NOMO-1 treated with dmso at 0.1 percent for 144 hours (cell line): ENCODE data around the gene C20orf204.

Experiments
- DNase-seq: peaks from one replicate; lab custom pipeline; 2025; ENCODE audit not compliant: unreplicated experiment; lab: John Stamatoyannopoulos, UW

C20orf204 gene

DNA sequence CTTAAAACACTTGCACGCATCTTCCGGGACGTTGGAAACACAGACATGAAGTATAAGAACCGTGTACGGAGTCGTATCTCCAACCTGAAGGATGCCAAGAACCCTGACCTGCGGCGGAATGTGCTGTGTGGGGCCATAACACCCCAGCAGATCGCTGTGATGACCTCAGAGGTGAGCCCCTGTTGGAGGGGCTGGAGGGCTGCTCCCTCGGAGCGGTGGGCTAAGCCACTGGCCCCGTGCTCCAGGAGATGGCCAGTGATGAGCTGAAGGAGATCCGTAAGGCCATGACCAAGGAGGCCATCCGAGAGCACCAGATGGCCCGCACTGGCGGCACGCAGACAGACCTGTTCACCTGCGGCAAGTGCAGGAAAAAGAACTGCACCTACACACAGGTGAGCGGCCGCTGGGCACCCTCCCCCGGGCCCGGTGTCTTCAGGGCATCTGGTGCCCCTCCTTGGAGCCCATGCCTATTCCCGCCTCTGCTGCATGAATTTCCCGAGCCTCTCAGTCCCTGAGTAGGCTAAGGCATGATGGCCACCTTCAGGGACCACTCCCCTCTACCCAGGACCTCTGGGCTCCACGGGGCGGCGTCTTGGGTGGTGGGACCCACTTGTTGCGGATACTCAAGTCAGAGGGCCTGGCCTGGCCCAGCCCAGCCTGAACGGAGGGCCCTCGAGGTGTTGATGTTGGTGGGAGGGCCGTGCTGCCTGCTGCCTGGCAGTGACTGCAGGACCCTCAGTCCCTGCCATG is 34.4 kb downstream of the C20orf204 start:
- no peak for DNase-seq

DNA sequence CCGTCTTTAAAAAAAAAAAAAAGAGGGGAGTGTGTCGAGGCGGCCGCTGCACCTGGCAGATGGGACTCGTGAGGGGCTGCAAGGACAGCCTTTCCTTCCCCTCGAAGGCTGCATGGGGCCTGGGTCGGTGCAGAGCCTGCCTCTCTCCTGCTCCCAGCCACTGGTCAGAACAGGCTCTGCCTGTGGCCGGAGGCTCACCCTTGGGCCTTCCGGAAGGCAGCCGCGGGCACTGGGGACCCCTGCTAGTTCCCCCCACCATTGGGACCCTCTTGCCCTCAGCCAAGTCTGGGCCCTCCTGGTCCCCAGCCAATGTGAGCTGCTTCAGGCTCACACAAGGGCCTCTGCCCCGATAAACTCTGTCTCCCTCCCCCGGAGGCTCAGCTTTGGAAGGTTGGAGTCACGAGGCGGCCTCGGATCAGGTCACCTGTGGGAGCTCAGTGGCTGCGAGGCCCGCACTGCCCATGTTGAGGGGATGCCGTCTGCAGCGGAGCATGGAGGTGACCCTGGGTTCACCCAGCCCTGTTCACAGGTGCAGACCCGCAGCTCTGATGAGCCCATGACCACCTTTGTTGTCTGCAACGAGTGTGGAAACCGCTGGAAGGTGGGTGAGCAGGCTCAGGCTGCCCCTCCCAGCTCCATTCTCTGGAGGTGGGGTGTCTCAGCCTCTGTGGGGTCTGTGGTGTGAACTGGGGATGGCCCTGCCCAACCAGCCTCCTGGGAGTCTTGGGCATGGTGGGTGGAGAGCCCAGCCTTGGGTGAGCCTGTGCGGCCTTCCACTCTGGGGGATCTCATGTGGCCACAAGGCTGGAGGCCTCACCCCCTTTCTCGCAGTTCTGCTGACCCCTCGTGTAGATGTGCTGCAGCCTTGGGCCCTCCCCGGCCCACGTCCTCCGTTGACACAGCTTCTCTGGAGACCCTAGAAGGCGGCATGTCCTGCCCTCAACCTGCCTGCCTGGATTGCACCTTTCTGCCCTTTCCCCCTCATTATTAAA is 35.7 kb downstream of the C20orf204 start:
- no peak for DNase-seq

DNA sequence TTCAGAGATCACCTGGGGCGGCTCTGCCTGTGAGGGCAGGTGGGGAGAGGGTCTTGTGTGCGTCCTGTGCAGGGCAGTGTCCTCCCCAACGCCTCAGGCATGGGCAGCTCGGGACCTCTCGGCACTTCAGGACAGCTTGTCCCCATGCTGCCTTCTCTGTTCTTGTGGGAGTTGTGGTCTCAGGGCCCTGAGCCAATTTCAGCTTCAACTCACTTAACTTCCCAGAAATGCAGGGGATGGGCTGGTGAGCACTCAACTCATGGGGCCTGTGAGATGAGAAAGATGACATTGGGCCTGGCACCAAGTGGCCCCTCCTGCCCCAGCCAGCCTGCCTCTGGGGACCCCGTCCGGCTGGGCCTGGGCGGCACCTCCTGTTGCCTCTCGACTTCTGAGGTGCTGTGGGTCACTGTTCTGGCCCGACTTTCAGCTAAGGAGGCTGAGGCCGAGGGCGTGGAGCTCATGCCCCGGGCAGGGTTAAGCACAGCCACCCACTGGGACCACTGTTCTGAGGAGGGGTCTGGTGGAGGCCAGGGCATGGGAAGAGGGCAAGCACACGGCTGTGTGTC is 36.6 kb downstream of the C20orf204 start:
- DNase-seq = no peak

DNA sequence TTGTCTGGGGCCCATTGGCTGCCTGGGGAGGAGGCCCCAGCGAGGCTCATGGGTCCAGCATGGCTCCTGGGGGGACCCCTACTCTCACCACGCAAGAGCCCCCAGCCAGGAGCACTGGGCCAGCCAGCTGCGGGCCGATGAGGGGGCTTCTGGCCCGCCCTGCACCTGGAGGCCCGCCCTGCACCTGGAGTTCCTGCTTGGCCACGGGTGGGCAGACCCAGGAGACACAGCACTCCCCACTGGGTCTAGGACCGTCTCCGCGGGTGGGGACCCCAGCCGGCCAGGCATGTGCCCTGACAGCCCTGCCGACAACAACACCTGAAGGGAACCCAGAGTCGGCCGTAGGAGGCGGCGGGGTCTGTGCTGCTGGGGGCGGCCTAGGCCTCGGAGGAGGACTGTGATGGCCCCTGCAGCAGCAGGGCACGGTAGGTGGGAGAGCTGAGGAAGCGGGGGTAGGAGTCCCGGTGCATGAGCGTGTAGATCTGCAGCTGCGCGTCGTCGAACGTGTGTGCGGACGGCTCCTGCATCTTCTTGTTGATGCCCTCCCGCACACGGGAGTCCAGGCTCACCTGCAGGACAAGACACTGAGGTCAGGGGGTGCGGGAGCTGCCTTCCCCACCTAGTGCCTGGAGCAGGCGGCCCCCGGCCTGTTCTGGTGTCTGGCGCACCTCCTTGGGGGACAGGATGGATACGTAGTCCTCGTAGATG is 37.6 kb downstream of the C20orf204 start:
- no peak for DNase-seq

DNA sequence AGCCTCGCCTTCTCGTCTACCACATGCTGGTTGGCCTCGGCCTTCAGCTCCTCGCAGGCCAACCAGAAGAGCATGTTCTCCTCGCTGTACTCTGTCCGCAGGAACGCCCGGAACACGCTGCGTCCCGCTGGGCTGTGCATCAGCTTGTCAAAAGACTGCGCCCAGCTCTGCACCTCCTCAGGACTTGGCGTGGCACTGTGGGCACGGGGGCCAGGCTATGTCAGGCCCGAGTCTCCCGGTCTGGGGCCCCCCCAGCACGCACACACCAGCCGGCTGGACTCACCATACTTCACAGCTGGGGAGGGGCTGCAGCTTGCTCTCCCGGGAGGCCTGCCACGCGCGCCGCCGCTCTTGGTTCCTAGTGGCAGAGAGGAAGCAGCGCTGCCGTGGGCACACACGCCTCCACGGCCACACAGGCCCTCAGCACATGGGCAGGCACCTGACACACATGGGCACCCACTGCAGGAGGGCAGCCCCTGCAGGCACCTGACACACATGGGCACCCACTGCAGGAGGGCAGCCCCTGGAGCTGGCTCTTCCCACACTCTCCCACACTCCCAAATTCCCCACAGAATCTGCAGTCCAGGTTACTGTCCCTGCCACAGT is 38.3 kb downstream of the C20orf204 start:
- no peak for DNase-seq

DNA sequence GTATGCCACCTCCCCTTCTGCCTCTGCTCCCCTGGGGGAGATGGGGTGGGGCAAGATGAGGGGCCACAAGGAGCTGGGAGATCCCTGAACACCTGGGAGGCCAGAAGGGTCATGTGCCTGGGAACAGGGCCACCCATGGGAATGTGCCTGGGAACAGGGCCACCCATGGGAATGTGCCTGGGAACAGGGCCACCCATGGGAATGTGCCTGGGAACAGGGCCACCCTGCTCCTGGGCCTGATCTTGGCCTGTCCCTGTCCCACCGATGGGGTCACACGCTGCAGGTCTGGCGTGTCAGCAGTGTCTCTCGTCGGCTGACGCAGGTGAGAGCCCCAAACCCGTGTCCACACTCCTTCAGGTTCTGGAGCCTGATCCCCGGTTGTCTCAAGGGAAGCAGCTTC is 39.0 kb downstream of the C20orf204 start:
- no peak for DNase-seq

DNA sequence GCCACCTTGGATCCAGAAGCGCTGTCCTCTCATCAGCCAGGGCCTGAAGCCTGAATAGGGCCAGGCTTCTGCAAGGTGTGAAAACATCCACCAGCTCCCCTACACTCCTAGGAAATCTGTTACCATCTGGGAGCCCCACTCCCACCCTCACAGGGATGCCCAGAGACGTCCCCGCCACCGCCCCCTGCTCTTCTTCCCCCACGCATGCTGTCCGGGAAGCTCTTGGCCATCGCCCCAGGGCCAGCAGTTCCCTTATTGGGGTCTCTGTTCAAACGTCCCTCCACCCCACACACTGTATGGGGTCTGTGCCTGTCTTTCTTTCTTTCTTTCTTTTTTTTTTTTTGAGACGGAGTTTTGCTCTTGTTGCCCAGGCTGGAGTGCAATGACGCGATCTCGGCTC is 39.6 kb downstream of the C20orf204 start:
- no peak for DNase-seq

DNA sequence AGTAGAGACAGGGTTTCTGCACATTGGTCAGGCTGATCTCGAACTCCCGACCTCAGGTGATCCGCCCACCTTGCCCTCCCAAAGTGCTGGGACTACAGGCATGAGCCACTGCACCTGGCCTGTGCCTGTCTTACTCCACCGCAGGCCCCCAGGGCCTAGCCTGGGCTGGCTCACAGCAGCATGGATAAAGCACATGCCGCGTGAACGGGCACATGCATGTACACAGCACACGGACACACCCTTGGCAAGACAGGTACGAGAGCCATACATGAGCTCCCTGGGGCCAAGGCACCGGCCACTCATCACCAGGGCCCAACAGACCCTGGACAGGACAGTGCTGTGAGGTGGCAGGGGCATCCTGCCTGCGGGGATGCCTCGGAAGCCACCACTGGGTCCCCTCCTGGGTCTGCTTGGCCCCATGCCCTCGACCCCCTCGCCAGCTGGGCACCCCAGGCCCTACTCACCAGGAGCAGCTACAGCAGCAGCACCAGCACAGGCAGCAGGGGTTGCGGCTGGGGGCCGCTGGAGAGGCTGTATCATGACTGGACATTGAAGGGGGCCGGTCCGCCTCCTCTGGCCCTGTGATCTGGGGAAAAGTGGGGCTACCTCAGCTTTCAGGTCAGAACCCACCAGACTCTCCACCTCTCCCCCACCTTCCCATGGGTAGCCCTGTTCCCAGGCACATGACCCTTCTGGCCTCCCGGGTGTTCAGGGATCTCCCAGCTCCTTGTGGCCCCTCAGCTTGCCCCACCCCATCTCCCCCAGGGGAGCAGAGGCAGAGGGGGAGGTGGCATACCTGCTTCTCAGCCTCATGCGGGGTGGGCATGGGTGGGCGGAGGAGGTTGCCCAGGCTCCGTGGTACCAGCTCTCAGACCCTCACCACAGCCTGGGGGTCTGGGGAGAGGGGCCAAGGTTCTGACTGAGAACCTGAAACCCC is 40.3 kb downstream of the C20orf204 start:
- no peak for DNase-seq

DNA sequence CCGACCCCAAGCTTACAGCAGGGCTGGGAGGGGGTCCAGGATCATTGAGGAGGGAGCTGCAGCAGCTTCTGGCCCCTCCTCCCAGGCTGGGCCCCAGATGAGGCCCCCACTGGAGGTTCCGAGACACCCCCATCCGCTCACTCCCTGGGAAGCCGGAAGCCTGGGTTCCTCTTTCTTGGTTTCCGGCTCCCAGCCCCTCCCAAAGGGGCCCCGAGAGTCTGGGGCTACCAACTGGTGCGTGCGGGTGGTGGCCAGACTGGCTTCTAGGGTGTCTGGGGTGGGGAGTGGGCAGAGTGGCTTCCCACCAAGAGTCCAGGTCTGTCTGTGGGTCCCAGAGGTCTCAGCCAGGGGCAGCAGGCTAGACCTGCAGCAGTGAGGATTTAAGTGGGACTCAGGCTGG is 41.1 kb downstream of the C20orf204 start:
- DNase-seq = peak; percentile 85

DNA sequence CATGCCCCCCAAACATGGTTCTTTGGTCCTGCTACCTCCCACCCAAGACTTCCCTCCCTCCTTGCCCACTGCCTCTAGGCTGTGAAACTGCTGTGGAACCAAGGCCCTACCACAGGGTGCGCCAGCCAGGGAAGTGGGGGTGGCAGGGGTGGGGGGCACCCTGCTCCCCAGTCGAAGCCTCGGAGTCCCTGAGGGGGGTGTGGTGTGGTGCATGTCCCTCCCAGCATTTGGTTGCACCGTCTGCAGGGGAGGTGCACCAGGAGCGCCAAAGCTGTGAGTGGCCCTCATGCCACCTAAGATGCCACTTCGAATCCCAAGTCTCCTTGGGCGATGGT is 41.5 kb downstream of the C20orf204 start:
- DNase-seq = no peak

DNA sequence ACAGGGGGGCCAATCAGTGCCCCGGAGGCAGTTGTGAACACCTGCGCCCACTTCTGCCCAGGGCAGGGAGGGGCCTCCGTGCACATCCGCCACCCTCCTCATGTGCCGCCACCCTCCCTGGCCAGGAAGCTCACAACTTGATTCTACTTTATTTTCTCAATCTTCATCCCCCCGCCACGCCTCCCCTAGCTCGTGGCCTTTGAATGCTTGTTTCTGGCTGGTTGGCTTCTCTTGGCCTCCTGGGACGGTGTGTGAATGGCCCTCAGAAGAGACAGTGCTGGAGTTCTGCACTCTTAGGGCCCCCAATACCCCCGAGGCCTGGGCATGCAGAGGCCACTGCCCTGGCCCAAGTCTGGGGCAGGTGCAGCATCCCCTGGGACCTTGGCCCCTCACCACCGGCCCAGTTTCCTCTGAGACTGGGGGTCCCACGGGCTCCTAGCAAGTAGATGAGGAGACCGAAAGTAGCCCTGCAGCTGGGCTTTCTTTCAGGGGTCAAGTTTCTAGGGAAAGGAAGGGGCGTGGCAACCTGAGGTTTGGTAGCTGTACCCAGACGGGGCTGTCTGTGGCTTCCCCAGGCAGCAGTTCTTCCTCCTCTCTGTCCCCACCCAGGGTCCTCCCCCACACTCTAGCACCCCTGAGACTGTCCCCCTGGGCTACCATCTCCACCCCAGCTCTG is 42.0 kb downstream of the C20orf204 start:
- peak; percentile 48 for DNase-seq

DNA sequence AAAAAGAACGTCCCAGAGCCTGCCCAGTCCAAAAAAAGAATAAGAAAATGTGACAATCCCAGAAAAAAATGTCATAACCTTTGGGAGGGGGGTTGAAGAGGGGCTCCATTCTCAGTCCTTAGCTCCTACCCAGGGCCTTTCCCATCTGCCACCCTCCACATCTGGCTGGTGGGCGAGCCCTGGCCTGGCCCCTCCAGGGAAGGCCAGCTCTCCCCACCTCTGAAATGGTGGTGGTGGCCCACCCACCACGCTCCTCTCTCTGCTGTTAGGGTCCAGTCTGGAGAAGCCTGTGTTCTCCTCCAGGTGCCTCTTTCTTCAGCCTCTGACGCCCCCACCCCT is 42.9 kb downstream of the C20orf204 start:
- no peak for DNase-seq

DNA sequence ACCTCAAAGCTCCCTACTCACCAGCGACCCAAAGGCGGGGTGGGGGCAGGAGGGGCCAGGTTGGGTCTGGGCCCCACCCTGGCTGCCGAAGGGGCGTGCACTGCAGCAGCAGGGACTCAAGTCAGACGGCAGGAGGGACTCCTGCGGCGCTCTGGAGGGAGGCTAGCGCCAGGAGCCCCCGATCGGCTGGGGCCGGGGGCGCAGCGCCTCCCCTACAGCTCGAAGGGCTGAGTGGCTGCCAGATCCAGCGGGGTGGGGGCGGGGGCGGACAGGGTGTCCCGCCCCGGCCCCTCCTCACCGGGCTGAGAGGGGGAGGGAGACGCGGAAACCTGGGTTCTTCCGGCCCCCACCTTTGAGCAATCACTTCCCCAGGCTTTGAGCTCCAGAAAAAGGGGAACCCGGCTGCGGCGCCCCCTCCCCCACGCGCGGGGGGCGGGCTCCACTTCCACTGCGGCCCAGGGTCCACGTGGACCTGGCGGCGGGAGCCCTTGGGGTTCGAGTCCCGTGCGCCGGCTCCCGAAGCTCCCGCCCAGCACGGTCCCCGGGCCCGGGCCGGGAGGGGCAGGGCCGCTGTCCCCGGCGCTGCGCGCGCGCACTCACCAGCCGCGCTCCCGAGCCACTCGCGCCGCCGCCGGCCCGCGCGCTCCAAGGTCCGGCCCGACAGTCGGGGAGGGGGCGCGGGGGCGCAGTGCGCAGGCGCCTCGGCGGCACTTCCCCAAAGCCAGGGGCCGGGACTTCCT is 43.5 kb downstream of the C20orf204 start, which contains the start of gene RGS19:
Gene RGS19 (minus strand): TSS at position 246 of the 740 bp plus-strand sequence. CDS start 2,632 bp downstream, outside the sequence.
- peak; percentile 96 for DNase-seq

DNA sequence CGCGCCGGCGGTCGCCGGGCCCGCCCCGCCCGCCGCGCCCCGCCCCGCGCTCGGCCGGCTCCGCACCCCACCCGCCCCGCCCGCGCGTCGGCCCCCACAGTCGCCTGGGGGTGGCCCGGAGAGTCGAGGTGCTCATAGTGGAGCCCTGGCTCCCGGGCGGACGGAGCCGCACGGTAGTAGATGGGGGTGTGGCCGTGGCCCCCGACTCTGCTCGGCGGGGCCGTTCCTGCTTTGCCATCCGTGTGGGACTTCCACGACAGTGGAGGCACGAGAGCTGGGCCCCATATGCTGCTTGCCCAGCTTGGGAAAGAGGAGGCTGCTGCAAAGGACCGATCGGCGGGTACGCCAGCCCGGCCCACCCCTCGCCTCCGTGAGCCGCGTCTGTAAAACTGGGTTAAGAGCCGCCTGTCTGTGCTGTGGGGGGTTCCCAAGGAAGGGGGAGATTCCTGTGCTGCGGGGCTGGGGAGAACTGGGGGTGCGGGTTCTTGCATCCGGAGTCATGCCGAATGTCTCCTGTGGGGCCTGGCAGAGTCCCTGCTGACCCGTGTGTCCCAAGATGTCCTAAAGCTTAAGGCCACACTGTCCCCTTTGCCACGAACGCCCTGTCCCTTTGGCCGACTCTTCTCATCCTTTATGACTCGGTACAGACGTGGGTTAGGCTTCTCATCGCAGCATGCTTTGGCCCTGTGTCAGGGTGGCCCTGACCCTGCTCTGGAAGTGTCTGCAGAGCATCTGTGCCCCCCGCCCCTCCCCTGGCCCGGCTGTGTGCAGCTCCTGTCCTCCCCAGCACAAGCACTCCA is 44.2 kb downstream of the C20orf204 start, which contains the start of gene OPRL1:
Gene OPRL1 (plus strand): TSS at position 70 of the 800 bp plus-strand sequence. CDS start 12,639 bp downstream, outside the sequence.
- no peak for DNase-seq

DNA sequence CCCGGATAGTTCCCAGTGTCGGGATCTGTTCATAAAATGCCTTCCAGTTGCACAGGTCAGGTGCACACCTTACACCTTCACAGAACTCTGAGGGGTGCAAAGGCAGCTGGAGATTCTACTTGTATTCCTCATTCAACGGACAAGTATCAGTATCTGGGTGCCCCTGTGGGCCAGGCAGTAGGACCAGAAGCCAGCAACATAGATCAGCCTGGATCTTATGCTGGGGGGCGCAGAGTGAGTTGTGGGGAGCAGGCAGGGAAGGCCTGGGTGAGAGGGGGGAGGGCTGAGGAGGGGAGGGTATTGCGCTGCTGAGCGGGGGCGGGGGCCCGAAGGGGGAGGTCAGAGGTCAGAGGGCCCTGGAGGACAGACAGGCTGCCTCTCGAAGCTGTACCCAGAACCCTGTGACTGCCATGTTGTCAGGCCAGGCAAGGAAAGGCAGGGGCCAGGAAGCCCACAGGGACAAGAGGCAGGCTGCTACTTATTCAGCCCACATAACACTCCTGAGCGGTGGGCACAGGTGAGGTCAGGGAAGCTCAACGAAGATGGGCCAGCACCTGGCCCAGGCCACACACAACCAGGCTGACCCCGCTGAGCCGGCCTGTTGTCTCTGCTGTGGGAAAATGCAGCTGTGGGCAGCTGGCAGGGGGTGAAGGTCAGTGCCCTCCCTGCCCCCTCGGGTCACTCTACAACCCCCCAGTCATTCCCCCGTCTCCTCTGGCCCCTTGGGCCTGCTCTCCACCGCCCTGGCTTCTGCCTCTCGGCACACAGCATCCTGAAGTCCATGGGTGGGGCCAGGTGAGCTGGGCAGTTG is 45.0 kb downstream of the C20orf204 start:
- DNase-seq = no peak

DNA sequence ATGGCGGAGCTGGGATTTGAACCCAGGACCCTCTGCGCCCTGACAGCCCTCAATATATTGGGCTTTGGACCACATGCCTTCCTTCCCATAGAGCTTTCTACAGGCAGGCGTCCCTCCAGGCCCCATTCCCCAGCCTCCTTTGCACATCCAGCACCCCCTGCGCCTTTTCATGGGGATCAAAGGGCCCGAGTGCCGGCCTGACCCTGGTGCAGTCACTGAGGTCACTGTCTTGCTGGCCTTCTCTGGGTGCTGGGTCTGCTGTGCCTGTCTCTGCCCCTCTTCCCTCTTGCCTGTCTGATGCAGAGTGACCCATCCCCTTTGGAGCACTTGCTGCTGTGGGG is 45.6 kb downstream of the C20orf204 start:
- no peak for DNase-seq
